Hematopoietic multipotent progenitor cell treated with erythropoietin and hydrocortisone succinate and interleukin-3 and kit ligand, for 6 days (in vitro differentiated cells): ENCODE measurements around the gene SARDH.
"Not testable (repeated sequence)": the region's sequence is repeated elsewhere in the genome, so short reads cannot be mapped to it uniquely, and the experiment has no call there.

Experiments
- DNase-seq: peaks from one replicate; pipeline ENCODE4 v3.0.0-alpha.2; 2015

Gene SARDH

GRCh38 chr9:133640580-133641395 is 97.4 kb downstream of the SARDH start:
- no peak for DNase-seq

- DNase-seq = no peak
These were observed 98.0 kb downstream of the SARDH start for GRCh38 chr9:133640160-133640559.

GRCh38 chr9:133639613-133640012 is 98.5 kb downstream of the SARDH start:
- no peak for DNase-seq

- no peak for DNase-seq
These were observed 99.4 kb downstream of the SARDH start for GRCh38 chr9:133638711-133639110.

GRCh38 chr9:133638076-133638475 is 100.1 kb downstream of the SARDH start:
- no peak for DNase-seq

GRCh38 chr9:133637451-133638055 is 100.6 kb downstream of the SARDH start:
- no peak for DNase-seq

- DNase-seq = no peak
These were observed 101.2 kb downstream of the SARDH start for GRCh38 chr9:133636902-133637301.

- no peak for DNase-seq
These were observed 102.3 kb downstream of the SARDH start, which contains the start of gene DBH for GRCh38 chr9:133635533-133636531. TSS of gene DBH (plus strand) at chr9:133636363. CDS start at chr9:133636372, 9 bp downstream.

- DNase-seq = no peak
These were observed 103.1 kb downstream of the SARDH start for GRCh38 chr9:133635098-133635497.

- no peak for DNase-seq
These were observed 104.0 kb downstream of the SARDH start for GRCh38 chr9:133634081-133634691.

GRCh38 chr9:133633681-133634080 is 104.5 kb downstream of the SARDH start:
- peak; percentile 23 for DNase-seq

GRCh38 chr9:133632806-133633680 is 105.1 kb downstream of the SARDH start:
- DNase-seq = no peak

GRCh38 chr9:133631111-133631510 is 107.0 kb downstream of the SARDH start:
- DNase-seq = no peak

GRCh38 chr9:133629221-133630110 is 108.7 kb downstream of the SARDH start:
- DNase-seq = no peak

GRCh38 chr9:133628766-133629165 is 109.4 kb downstream of the SARDH start:
- no peak for DNase-seq

GRCh38 chr9:133627341-133627740 is 110.8 kb downstream of the SARDH start:
- DNase-seq = no peak

GRCh38 chr9:133626008-133626407 is 112.1 kb downstream of the SARDH start:
- DNase-seq = not testable (repeated sequence)

- no peak for DNase-seq
These were observed 115.6 kb downstream of the SARDH start for GRCh38 chr9:133622555-133622954.

GRCh38 chr9:133621725-133622267 is 116.4 kb downstream of the SARDH start:
- DNase-seq = no peak

GRCh38 chr9:133619791-133620190 is 118.4 kb downstream of the SARDH start:
- DNase-seq = no peak
